Nephron (organoid): ENCODE results near the gene SNED1.

Experiments
- H3K27ac Mint-ChIP-seq, 3 experiments: 2 replicates each; pipeline ENCODE4 v1.8.0; 2020; ENCODE audit warnings: mixed read lengths in 3 of 3, mild to moderate bottlenecking in 2 of 3, moderate library complexity in 1 of 3
- H3K27me3 Mint-ChIP-seq: 2 replicates; pipeline ENCODE4 v1.8.0; 2021; ENCODE audit warnings: low read depth, mild to moderate bottlenecking, moderate library complexity, mixed read lengths
- H3K36me3 Mint-ChIP-seq: 2 replicates; pipeline ENCODE4 v1.8.0; 2020; ENCODE audit warnings: low read depth, mixed read lengths
- H3K4me1 Mint-ChIP-seq: 2 replicates; pipeline ENCODE4 v1.8.0; 2020; ENCODE audit warnings: mixed read lengths
- H3K4me3 Mint-ChIP-seq, 3 experiments: 2 replicates each; pipeline ENCODE4 v1.8.0; 2020; ENCODE audit warnings: mild to moderate bottlenecking in 3 of 3, mixed read lengths in 3 of 3, moderate library complexity in 2 of 3
- H3K9me3 Mint-ChIP-seq: 2 replicates; pipeline ENCODE4 v1.8.0; 2020; ENCODE audit warnings: mixed read lengths
- CTCF ChIP-seq, 3 experiments: fragments of 200-600 bp; sonication (generic); IDR thresholded peaks; one replicate each; pipeline ENCODE4 v1.5.0; 2021; ENCODE audit warnings: antibody characterized with exemption in 3 of 3; ENCODE audit not compliant: unreplicated experiment in 3 of 3

Gene SNED1

GRCh38 chr2:240994171-240994896 lies 4.1 kb upstream of the SNED1 start:
- H3K4me1 Mint-ChIP-seq: peaks cover 39% of the 10 kb centered on the region
- peaks cover 20% of the 10 kb centered on the region for H3K27me3 Mint-ChIP-seq
- H3K36me3 Mint-ChIP-seq: no peaks in the 10 kb centered on the region
- peak overlapping the region in 1 of 3 experiments; percentile 71 for H3K4me3 Mint-ChIP-seq
- TF ChIP-seq CTCF (IDR thresholded peaks at IDR 0.05; ENCODE audit: unreplicated experiment in 3 of 3): no peak
- peak overlapping the region; percentile 23 to 57 (median 32) for H3K27ac Mint-ChIP-seq
- no peaks in the 10 kb centered on the region for H3K9me3 Mint-ChIP-seq

GRCh38 chr2:240995041-240996021 lies 3.1 kb upstream of the SNED1 start:
- peak overlapping the region; percentile 25 to 71 (median 61) for H3K4me3 Mint-ChIP-seq
- H3K9me3 Mint-ChIP-seq: no peaks in the 10 kb centered on the region
- H3K4me1 Mint-ChIP-seq: peaks cover 40% of the 10 kb centered on the region
- peaks cover 6% of the 10 kb centered on the region for H3K36me3 Mint-ChIP-seq
- peak overlapping the region; percentile 23 to 70 (median 57) for H3K27ac Mint-ChIP-seq
- H3K27me3 Mint-ChIP-seq: peaks cover 30% of the 10 kb centered on the region
- no peak for TF ChIP-seq CTCF (IDR thresholded peaks at IDR 0.05; ENCODE audit: unreplicated experiment in 3 of 3)

- peaks cover 39% of the 10 kb centered on the region for H3K27me3 Mint-ChIP-seq
- no peaks in the 10 kb centered on the region for H3K9me3 Mint-ChIP-seq
- no peak for TF ChIP-seq CTCF (IDR thresholded peaks at IDR 0.05; ENCODE audit: unreplicated experiment in 3 of 3)
- peak overlapping the region in 2 of 3 experiments; percentile 70 for H3K27ac Mint-ChIP-seq
- H3K4me3 Mint-ChIP-seq: no peak overlapping the region
- H3K36me3 Mint-ChIP-seq: peaks cover 8% of the 10 kb centered on the region
- peaks cover 48% of the 10 kb centered on the region for H3K4me1 Mint-ChIP-seq
Measured at GRCh38 chr2:240996161-240996833, 2.1 kb upstream of the SNED1 start.

GRCh38 chr2:240996834-240997140 lies 1.6 kb upstream of the SNED1 start:
- Mint-ChIP-seq H3K36me3 (peaks cover 10% of the 10 kb centered on the region), H3K9me3 (no peaks in the 10 kb centered on the region), H3K4me3 (peak overlapping the region; percentile 19 to 72 (median 66)), H3K4me1 (peaks cover 48% of the 10 kb centered on the region), H3K27me3 (peaks cover 42% of the 10 kb centered on the region), H3K27ac (peak overlapping the region in 2 of 3 experiments; percentile 57 to 70)
- TF ChIP-seq CTCF (IDR thresholded peaks at IDR 0.05; ENCODE audit: unreplicated experiment in 3 of 3): no peak

- Mint-ChIP-seq H3K36me3 (peaks cover 12% of the 10 kb centered on the region), H3K4me3 (peak overlapping the region; percentile 72 to 85 (median 83)), H3K4me1 (peaks cover 43% of the 10 kb centered on the region), H3K27me3 (peaks cover 39% of the 10 kb centered on the region), H3K9me3 (no peaks in the 10 kb centered on the region), H3K27ac (peak overlapping the region; percentile 48 to 83 (median 70))
- no peak for TF ChIP-seq CTCF (IDR thresholded peaks at IDR 0.05; ENCODE audit: unreplicated experiment in 3 of 3)
Measured at GRCh38 chr2:240997141-240997855, 1.1 kb upstream of the SNED1 start.
